ES-I3 (cell line): ENCODE results near the gene KLK6.
"Not testable (repeated sequence)": the region's sequence is repeated elsewhere in the genome, so short reads cannot be mapped to it uniquely, and the experiment has no call there.

Experiments
- H3K36me3 ChIP-seq: 2 replicates; pipeline ENCODE4 v1.6.1; 2013; ENCODE audit warnings: mild to moderate bottlenecking, low read length, control low read depth, moderate library complexity; ENCODE audit not compliant: insufficient read depth
- H3K4me1 ChIP-seq: 2 replicates; pipeline ENCODE4 v1.6.1; 2013; ENCODE audit warnings: mild to moderate bottlenecking, control low read depth, low read length; ENCODE audit not compliant: insufficient read depth
- H3K9ac ChIP-seq: 2 replicates; pipeline ENCODE4 v1.6.1; 2013; ENCODE audit warnings: low read depth, mild to moderate bottlenecking, low read length, moderate library complexity
- H3K9me3 ChIP-seq: 2 replicates; pipeline ENCODE4 v1.6.1; 2013; ENCODE audit warnings: mild to moderate bottlenecking, low read length, moderate library complexity; ENCODE audit not compliant: control insufficient read depth, insufficient read depth

The KLK6 gene

GRCh38 chr19:51002542-51003311, 33.3 kb upstream of the KLK6 start:
- Histone ChIP-seq H3K9me3 (no peaks in the 10 kb centered on the region), H3K4me1 (no peaks in the 10 kb centered on the region; the same call in 1 of the 2 replicates), H3K36me3 (no peaks in the 10 kb centered on the region), H3K9ac (peak overlapping the region; percentile 49; the same call in 1 of the 2 replicates)

- Histone ChIP-seq H3K4me1 (no peaks in the 10 kb centered on the region; the same call in 1 of the 2 replicates), H3K36me3 (no peaks in the 10 kb centered on the region), H3K9me3 (no peaks in the 10 kb centered on the region), H3K9ac (peak overlapping the region; percentile 49)
Measured at GRCh38 chr19:51002089-51002532, 32.7 kb upstream of the KLK6 start.

DNA sequence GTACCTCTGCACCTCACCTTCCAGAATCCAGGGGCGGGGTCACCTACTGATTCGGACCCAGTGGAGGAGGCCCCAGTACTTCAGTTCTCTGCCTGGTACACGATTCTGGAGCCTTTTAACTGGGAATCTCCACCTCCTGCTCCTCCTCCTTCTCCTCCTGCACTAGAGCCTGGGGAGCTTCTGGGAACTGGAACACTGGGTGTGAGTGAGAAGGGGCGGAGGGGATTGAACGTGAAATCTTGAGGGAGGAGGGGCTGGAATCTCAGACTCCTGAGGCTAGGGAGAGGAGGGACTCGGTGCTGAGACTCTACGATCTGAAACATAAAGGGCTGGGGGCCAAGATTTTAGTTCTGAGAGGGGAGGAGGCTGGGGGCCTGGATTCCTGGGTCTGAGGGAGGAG, 32.1 kb upstream of the KLK6 start, which contains the start of gene KLK8:
Gene KLK8 (minus strand): TSS at position 90 of the 400 bp plus-strand sequence. CDS start 437 bp downstream, outside the sequence.
- no peaks in the 10 kb centered on the region for H3K9me3 ChIP-seq
- peak within 1 kb of the TSS; percentile 49 for H3K9ac ChIP-seq
- H3K4me1 ChIP-seq: no peaks in the 10 kb centered on the region; the same call in 1 of the 2 replicates
- H3K36me3 ChIP-seq: no peaks in the 10 kb centered on the region

DNA sequence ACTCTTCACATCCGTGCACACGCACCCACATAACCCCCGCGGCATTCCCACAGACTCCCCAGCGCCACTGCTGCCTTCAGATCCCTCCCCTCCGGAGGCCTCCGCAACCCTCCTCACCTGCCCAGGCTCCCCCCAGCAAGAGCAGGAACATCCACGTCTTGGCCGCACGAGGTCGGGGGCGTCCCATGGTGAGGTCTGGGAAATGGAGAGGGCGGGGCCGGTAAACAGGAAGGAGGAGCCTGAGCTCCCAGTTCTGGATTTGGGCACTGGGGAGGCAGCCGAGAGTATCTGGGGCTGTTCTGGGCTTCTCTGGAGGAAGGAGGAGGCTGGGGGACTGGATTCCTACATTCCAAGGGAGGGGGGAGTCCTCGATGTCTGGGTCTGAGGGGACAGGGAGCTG, 31.6 kb upstream of the KLK6 start:
- peak overlapping the region; percentile 49; the same call in 1 of the 2 replicates for H3K9ac ChIP-seq
- no peaks in the 10 kb centered on the region for H3K36me3 ChIP-seq

DNA sequence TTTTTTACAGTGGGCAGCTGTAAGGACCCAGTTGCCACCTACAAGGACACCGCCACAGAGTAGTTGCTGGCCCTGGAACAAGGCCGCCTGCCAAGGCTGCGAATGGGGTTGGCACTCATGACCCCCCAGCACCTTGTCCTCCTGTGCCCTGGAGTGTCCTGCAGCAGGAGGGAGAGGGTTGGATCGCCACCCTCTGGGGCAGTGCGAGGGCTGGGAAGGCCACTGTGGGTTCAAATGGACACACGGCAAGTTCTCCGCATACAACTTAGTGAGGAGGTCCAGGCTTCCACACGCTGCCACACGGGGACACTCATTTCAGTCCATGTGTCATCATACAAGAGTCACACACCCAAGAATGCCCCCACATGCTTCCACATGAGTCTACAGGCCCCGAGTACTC, 31.0 kb upstream of the KLK6 start:
- peak overlapping the region; percentile 49; the same call in 1 of the 2 replicates for H3K9ac ChIP-seq
- no peaks in the 10 kb centered on the region for H3K9me3 ChIP-seq
- no peaks in the 10 kb centered on the region; the same call in 1 of the 2 replicates for H3K4me1 ChIP-seq
- H3K36me3 ChIP-seq: no peaks in the 10 kb centered on the region

More for the DNA sequence above, 31.6 kb upstream of the KLK6 start:
- no peaks in the 10 kb centered on the region for H3K9me3 ChIP-seq
- no peaks in the 10 kb centered on the region; the same call in 1 of the 2 replicates for H3K4me1 ChIP-seq

GRCh38 chr19:50998686-50999085, 29.3 kb upstream of the KLK6 start:
- Histone ChIP-seq H3K36me3 (no peaks in the 10 kb centered on the region), H3K4me1 (no peaks in the 10 kb centered on the region; the same call in 1 of the 2 replicates), H3K9me3 (no peaks in the 10 kb centered on the region), H3K9ac (no peak overlapping the region)

DNA sequence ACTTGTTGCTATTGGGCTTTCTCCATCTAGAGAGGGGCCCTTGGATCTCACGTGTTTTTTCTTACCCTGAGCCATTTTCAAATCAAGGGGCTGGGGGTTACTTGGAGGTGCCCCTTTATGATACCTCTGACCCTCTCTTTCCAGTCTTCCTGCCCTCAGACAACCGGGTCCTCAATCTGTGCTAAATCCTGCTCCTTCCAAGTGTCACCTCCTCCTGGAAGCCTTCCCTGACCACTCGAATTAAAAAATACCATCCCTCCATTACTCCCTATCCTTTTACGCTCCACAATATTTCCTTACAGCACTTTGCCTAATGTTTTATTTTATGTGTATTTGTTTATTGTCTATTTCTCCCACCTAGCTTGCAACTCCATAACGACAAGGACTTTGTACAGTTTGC, 28.7 kb upstream of the KLK6 start:
- H3K9me3 ChIP-seq: no peaks in the 10 kb centered on the region
- no peaks in the 10 kb centered on the region; the same call in 1 of the 2 replicates for H3K4me1 ChIP-seq
- H3K9ac ChIP-seq: no peak overlapping the region
- no peaks in the 10 kb centered on the region for H3K36me3 ChIP-seq

GRCh38 chr19:50994129-50994528, 24.7 kb upstream of the KLK6 start:
- Histone ChIP-seq H3K4me1 (no peaks in the 10 kb centered on the region), H3K9me3 (no peaks in the 10 kb centered on the region), H3K9ac (no peak overlapping the region), H3K36me3 (no peaks in the 10 kb centered on the region)

- H3K4me1 ChIP-seq: no peaks in the 10 kb centered on the region
- H3K36me3 ChIP-seq: no peaks in the 10 kb centered on the region
- no peaks in the 10 kb centered on the region for H3K9me3 ChIP-seq
- H3K9ac ChIP-seq: no peak overlapping the region
Measured at GRCh38 chr19:50992666-50993035, 23.3 kb upstream of the KLK6 start.

GRCh38 chr19:50984416-50984815, 15.0 kb upstream of the KLK6 start:
- H3K4me1 ChIP-seq, H3K9me3 ChIP-seq, H3K36me3 ChIP-seq: not testable (repeated sequence)
- peak overlapping the region; percentile 32; the same call in 1 of the 2 replicates for H3K9ac ChIP-seq

- Histone ChIP-seq H3K36me3 (no peaks in the 10 kb centered on the region), H3K9me3 (no peaks in the 10 kb centered on the region), H3K4me1 (peaks cover 10% of the 10 kb centered on the region), H3K9ac (peak within 1 kb of the TSS; percentile 32; the same call in 1 of the 2 replicates)
Measured at GRCh38 chr19:50983625-50984292, 14.4 kb upstream of the KLK6 start, which contains the start of gene KLK7. TSS of gene KLK7 (minus strand) at chr19:50983917. CDS start at chr19:50982399, 1,518 bp downstream.

DNA sequence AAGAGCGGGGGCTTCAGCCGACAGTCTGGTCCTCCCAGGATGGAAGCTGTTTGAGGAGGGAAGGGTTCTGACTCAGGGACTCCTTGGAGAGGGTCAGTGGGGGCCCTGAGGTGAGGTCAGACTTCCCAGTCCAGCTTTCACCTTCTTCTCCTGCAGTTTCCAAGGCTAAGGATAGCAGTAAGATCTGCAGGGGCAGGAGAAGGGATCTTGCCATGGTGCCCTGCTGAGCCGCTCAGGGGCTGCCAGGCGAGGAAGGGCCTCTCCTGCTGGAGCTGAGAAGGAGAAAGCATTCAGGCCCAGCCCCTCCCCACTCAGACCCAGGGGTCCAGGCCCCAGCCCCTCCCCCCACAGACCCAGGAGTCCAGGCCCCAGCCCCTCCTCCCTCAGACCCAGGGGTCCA, 12.8 kb upstream of the KLK6 start:
- Histone ChIP-seq H3K36me3 (no peaks in the 10 kb centered on the region), H3K4me1 (peaks cover 14% of the 10 kb centered on the region), H3K9ac (no peak overlapping the region), H3K9me3 (no peaks in the 10 kb centered on the region)

DNA sequence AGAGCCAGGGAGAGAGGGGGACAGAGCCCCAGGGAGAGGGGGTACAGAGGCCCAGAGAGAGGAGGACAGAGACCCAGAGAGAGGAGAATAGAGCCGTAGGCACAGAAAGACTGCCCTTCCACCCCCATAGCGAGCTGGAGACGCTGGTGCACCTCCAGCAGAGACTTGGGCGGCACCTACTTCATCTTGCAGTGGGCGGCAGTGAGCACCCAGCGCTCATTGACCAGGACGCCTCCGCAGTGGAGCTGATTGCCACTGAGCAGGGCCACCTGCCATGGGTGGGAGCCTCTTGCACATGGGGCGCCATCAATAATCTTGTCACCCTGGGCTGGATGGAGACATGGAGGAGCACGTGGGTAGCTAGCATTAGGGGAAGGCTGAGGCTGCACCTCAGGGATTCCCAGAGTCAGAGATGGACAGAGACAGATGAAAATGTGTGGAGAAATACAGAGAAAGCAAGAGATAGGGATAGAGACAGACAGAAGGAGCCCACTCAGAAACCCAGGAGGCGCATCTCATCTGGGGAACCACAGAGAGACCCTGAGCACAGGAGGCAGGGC, 12.3 kb upstream of the KLK6 start:
- H3K9me3 ChIP-seq: no peaks in the 10 kb centered on the region
- peaks cover 14% of the 10 kb centered on the region for H3K4me1 ChIP-seq
- H3K36me3 ChIP-seq: no peaks in the 10 kb centered on the region
- no peak overlapping the region for H3K9ac ChIP-seq

- Histone ChIP-seq H3K36me3 (no peaks in the 10 kb centered on the region), H3K9ac (no peak overlapping the region), H3K9me3 (no peaks in the 10 kb centered on the region), H3K4me1 (peaks cover 14% of the 10 kb centered on the region)
Measured at GRCh38 chr19:50980208-50980607, 10.8 kb upstream of the KLK6 start.
